SU-DHL-6 (cell line): ENCODE data around the gene IKBKE.

Experiments used
- H2AFZ ChIP-seq: fragments of 200-600 bp; sonication (generic); 2 replicates; pipeline ENCODE4 v1.6.1; 2014; ENCODE audit warnings: low read depth, mild to moderate bottlenecking, moderate library complexity, mixed read lengths, antibody characterized with exemption, low read length; ENCODE audit not compliant: severe bottlenecking
- H3F3A ChIP-seq: fragments of 200-600 bp; shearing (Covaris generic); 2 replicates; pipeline ENCODE4 v1.6.0; 2016; ENCODE audit warnings: antibody characterized with exemption, mild to moderate bottlenecking; ENCODE audit not compliant: insufficient read depth
- H3K27ac ChIP-seq: fragments of 200-600 bp; sonication (generic); 2 replicates; pipeline ENCODE4 v1.5.1; 2016; ENCODE audit warnings: low read depth, mild to moderate bottlenecking, low read length, moderate library complexity, mixed read lengths
- H3K27me3 ChIP-seq: fragments of 200-600 bp; sonication (generic), shearing (Covaris generic); 2 replicates; pipeline ENCODE4 v1.6.0; 2014; ENCODE audit warnings: mild to moderate bottlenecking, low read length
- H3K36me3 ChIP-seq: fragments of 200-600 bp; sonication (generic); 2 replicates; pipeline ENCODE4 v1.6.1; 2014; ENCODE audit warnings: mild to moderate bottlenecking, low read length, mixed read lengths
- H3K4me2 ChIP-seq: fragments of 300-600, 200-600 bp; shearing (Covaris generic), sonication (generic); 2 replicates; pipeline ENCODE4 v1.6.0; 2014; ENCODE audit warnings: low read length, low read depth, mild to moderate bottlenecking; ENCODE audit not compliant: poor library complexity, severe bottlenecking
- H3K4me3 ChIP-seq: fragments of 200-600 bp; sonication (generic); 2 replicates; pipeline ENCODE4 v1.5.1; 2014; ENCODE audit warnings: antibody characterized with exemption, low read length, mild to moderate bottlenecking, mixed read lengths; ENCODE audit not compliant: insufficient read depth, poor library complexity, severe bottlenecking
- H3K79me2 ChIP-seq: fragments of 200-600 bp; sonication (generic); 2 replicates; pipeline ENCODE4 v1.6.1; 2014; ENCODE audit warnings: mild to moderate bottlenecking, low read length, moderate library complexity; ENCODE audit not compliant: insufficient read depth
- H3K9ac ChIP-seq: fragments of 200-600 bp; sonication (generic); 2 replicates; pipeline ENCODE4 v1.7.0; 2014; ENCODE audit warnings: mild to moderate bottlenecking, low read length
- H3K9me2 ChIP-seq: fragments of 200-600 bp; sonication (generic); replicated peaks from 2 replicates; pipeline ENCODE4 v1.6.1; 2014; ENCODE audit warnings: low read length; ENCODE audit not compliant: insufficient read depth
- H3K9me3 ChIP-seq: fragments of 200-600 bp; sonication (generic); 2 replicates; pipeline ENCODE4 v1.6.1; 2014; ENCODE audit warnings: low read length, mixed read lengths; ENCODE audit not compliant: insufficient read depth
- H4K20me1 ChIP-seq: fragments of 200-600 bp; sonication (generic); 2 replicates; pipeline ENCODE4 v1.6.1; 2014; ENCODE audit warnings: low read depth, mild to moderate bottlenecking, antibody characterized with exemption, low read length, moderate library complexity, mixed read lengths
- CTCF ChIP-seq: fragments of 200-600 bp; sonication (generic); IDR thresholded peaks from one replicate; pipeline ENCODE4 v1.5.1; 2017; ENCODE audit warnings: antibody characterized with exemption, mild to moderate bottlenecking, low read length, moderate library complexity; ENCODE audit not compliant: insufficient read depth, poor library complexity, severe bottlenecking
- EZH2phosphoT487 ChIP-seq: fragments of 200-600 bp; sonication (generic), shearing (Covaris generic); conservative IDR thresholded peaks from 2 replicates; pipeline ENCODE4 v1.6.1; 2018; ENCODE audit warnings: mild to moderate bottlenecking, antibody characterized with exemption, low read length, moderate library complexity, mixed read lengths

The IKBKE gene

GRCh38 chr1:206472886-206473285 lies 2.6 kb downstream of the IKBKE start:
- Histone ChIP-seq H3K4me3 (no peak overlapping the region), H3K9me3 (no peaks in the 10 kb centered on the region), H3K4me2 (peak overlapping the region; percentile 63), H3F3A (peaks cover 13% of the 10 kb centered on the region), H2AFZ (no peak overlapping the region), H3K36me3 (no peaks in the 10 kb centered on the region), H3K27ac (peak overlapping the region; percentile 86), H3K27me3 (no peaks in the 10 kb centered on the region), H3K9ac (no peak overlapping the region), H4K20me1 (no peaks in the 10 kb centered on the region), H3K9me2 (no peaks in the 10 kb centered on the region), H3K79me2 (no peaks in the 10 kb centered on the region)
- TF ChIP-seq CTCF (no peak), EZH2phosphoT487 (no peak)

- TF ChIP-seq EZH2phosphoT487, result no peak
- no peak for TF ChIP-seq CTCF
- H3K27me3 ChIP-seq, result no peaks in the 10 kb centered on the region
- no peaks in the 10 kb centered on the region for H4K20me1 ChIP-seq
- H3K79me2 ChIP-seq, result no peaks in the 10 kb centered on the region
- no peak overlapping the region for H3K4me2 ChIP-seq
- H2AFZ ChIP-seq, result no peak overlapping the region
- H3K9me3 ChIP-seq, result no peaks in the 10 kb centered on the region
- H3K36me3 ChIP-seq, result no peaks in the 10 kb centered on the region
- no peak overlapping the region for H3K4me3 ChIP-seq
- no peak overlapping the region for H3K9ac ChIP-seq
- H3K9me2 ChIP-seq, result no peaks in the 10 kb centered on the region
- no peak overlapping the region for H3K27ac ChIP-seq
- peaks cover 9% of the 10 kb centered on the region for H3F3A ChIP-seq
These were observed 5.8 kb downstream of the IKBKE start for GRCh38 chr1:206476058-206476457.

- H3K9ac ChIP-seq, result no peak overlapping the region
- no peaks in the 10 kb centered on the region for H3K9me3 ChIP-seq
- peaks cover 6% of the 10 kb centered on the region for H3F3A ChIP-seq
- no peak overlapping the region for H3K4me2 ChIP-seq
- H3K27me3 ChIP-seq, result no peaks in the 10 kb centered on the region
- no peak overlapping the region for H3K4me3 ChIP-seq
- H3K36me3 ChIP-seq, result no peaks in the 10 kb centered on the region
- TF ChIP-seq EZH2phosphoT487 (no peak), CTCF (no peak)
- H3K79me2 ChIP-seq, result no peaks in the 10 kb centered on the region
- no peaks in the 10 kb centered on the region for H4K20me1 ChIP-seq
- H2AFZ ChIP-seq, result no peak overlapping the region
- H3K27ac ChIP-seq, result no peak overlapping the region
- H3K9me2 ChIP-seq, result no peaks in the 10 kb centered on the region
These were observed 6.3 kb downstream of the IKBKE start for GRCh38 chr1:206476591-206476990.
